GM23338 (cell line): Measurements from ENCODE around the gene LMF1. TPM values are rescaled to one million over a fixed set of nuclear protein-coding genes. Genes with fewer than 3 reads are reported as not detected.

Source experiments
- ATAC-seq: fragments of 200-7000 bp; cut with Tn5 transposase; 3 replicates; pipeline ENCODE4 v1.9.1; 2020
- DNase-seq: peaks from one replicate; pipeline ENCODE4 v3.0.0-alpha.2; 2015; ENCODE audit warnings: low spot score
- H2AFZ ChIP-seq: fragments of 200-600 bp; sonication (generic); 2 replicates; pipeline ENCODE4 v1.8.0; 2016; ENCODE audit warnings: antibody characterized with exemption, mild to moderate bottlenecking, moderate library complexity
- H3F3A ChIP-seq: fragments of 200-600 bp; sonication (generic); replicated peaks from 2 replicates; pipeline ENCODE4 v1.8.0; 2017; ENCODE audit warnings: antibody characterized with exemption, mixed run types, low read depth
- H3K27ac ChIP-seq: fragments of 200-600 bp; sonication (generic); 2 replicates; pipeline ENCODE4 v1.6.1; 2016; ENCODE audit warnings: low read depth
- H3K27me3 ChIP-seq: fragments of 200-600 bp; sonication (generic); 2 replicates; pipeline ENCODE4 v1.8.0; 2016; ENCODE audit warnings: mild to moderate bottlenecking, mixed run types, moderate library complexity; ENCODE audit not compliant: insufficient read depth
- H3K36me3 ChIP-seq: fragments of 200-600 bp; sonication (generic); 2 replicates; pipeline ENCODE4 v1.8.0; 2016; ENCODE audit warnings: mild to moderate bottlenecking; ENCODE audit not compliant: insufficient read depth
- H3K4me1 ChIP-seq: fragments of 200-600 bp; sonication (generic); 2 replicates; pipeline ENCODE4 v1.8.0; 2016; ENCODE audit warnings: mild to moderate bottlenecking, moderate library complexity; ENCODE audit not compliant: insufficient read depth
- H3K4me2 ChIP-seq: fragments of 200-600 bp; sonication (generic); 2 replicates; pipeline ENCODE4 v1.7.1; 2017; ENCODE audit warnings: mixed run types
- H3K4me3 ChIP-seq: fragments of 200-600 bp; sonication (generic); 2 replicates; pipeline ENCODE4 v1.6.1; 2016; ENCODE audit warnings: mixed run types
- H3K79me2 ChIP-seq: fragments of 200-600 bp; sonication (generic); replicated peaks from 2 replicates; pipeline ENCODE4 v1.8.0; 2017; ENCODE audit warnings: mild to moderate bottlenecking; ENCODE audit not compliant: insufficient read depth
- H3K9me2 ChIP-seq: fragments of 200-600 bp; sonication (generic); 2 replicates; pipeline ENCODE4 v1.8.0; 2017; ENCODE audit not compliant: insufficient read depth
- H4K20me1 ChIP-seq: fragments of 200-600 bp; sonication (generic); replicated peaks from 2 replicates; pipeline ENCODE4 v1.8.0; 2017; ENCODE audit warnings: mild to moderate bottlenecking; ENCODE audit not compliant: insufficient read depth
- H3K27ac Mint-ChIP-seq: 2 replicates; pipeline ENCODE4 v1.8.0; 2020; ENCODE audit warnings: inconsistent platforms, mild to moderate bottlenecking, moderate library complexity, mixed read lengths
- H3K27me3 Mint-ChIP-seq: 3 replicates; pipeline ENCODE4 v1.8.0; 2022; ENCODE audit warnings: low read depth, mild to moderate bottlenecking, moderate library complexity, mixed read lengths, inconsistent platforms; ENCODE audit not compliant: insufficient read depth, poor library complexity
- H3K36me3 Mint-ChIP-seq: 3 replicates; pipeline ENCODE4 v1.8.0; 2021; ENCODE audit warnings: low read depth, mild to moderate bottlenecking, inconsistent platforms, moderate library complexity, mixed read lengths
- H3K4me1 Mint-ChIP-seq: 3 replicates; pipeline ENCODE4 v1.8.0; 2020; ENCODE audit warnings: mild to moderate bottlenecking, inconsistent platforms, mixed read lengths
- H3K4me3 Mint-ChIP-seq: 3 replicates; pipeline ENCODE4 v1.8.0; 2021; ENCODE audit warnings: moderate library complexity, mild to moderate bottlenecking, inconsistent platforms, mixed read lengths
- H3K9me3 Mint-ChIP-seq: 3 replicates; pipeline ENCODE4 v1.8.0; 2020; ENCODE audit warnings: moderate library complexity, mild to moderate bottlenecking, inconsistent platforms, mixed read lengths
- CTCF ChIP-seq, 2 experiments: fragments of 200-600 bp in 1 of 2; sonication (generic) in 1 of 2; conservative IDR thresholded peaks; 2 replicates each; pipeline versions ENCODE4 v1.5.1 to v1.6.1; 2016 to 2017; ENCODE audit warnings: antibody characterized with exemption in 2 of 2, low read depth in 2 of 2, mild to moderate bottlenecking in 2 of 2, moderate library complexity in 1 of 2
- EZH2phosphoT487 ChIP-seq: fragments of 200-600 bp; sonication (generic); IDR thresholded peaks from one replicate; pipeline ENCODE4 v1.8.1; 2018; ENCODE audit warnings: antibody characterized with exemption; ENCODE audit not compliant: unreplicated experiment
- JUNB ChIP-seq: IDR thresholded peaks from one replicate; pipeline ENCODE4 v1.6.1; 2016; ENCODE audit warnings: antibody characterized with exemption; ENCODE audit not compliant: unreplicated experiment
- POLR2AphosphoS5 ChIP-seq: IDR thresholded peaks from 2 replicates; pipeline ENCODE4 v1.6.1; 2016; ENCODE audit warnings: antibody characterized with exemption, low read depth
- REST ChIP-seq: IDR thresholded peaks from one replicate; pipeline ENCODE4 v1.6.1; 2018; ENCODE audit warnings: antibody characterized with exemption; ENCODE audit not compliant: unreplicated experiment
- STAT1 ChIP-seq: IDR thresholded peaks from one replicate; pipeline ENCODE4 v1.6.1; 2016; ENCODE audit warnings: antibody characterized with exemption; ENCODE audit not compliant: unreplicated experiment
- ZNF114 ChIP-seq: fragments of 250-450 bp; sonication (Bioruptor Pico); IDR thresholded peaks from 2 replicates; pipeline ENCODE4 v1.5.0; 2020; ENCODE audit warnings: mild to moderate bottlenecking, moderate library complexity
- ZNF331 ChIP-seq: fragments of 250-450 bp; sonication (Bioruptor Pico); IDR thresholded peaks from 2 replicates; pipeline ENCODE4 v1.5.0; 2020; ENCODE audit warnings: low read depth, mild to moderate bottlenecking, moderate library complexity
- polyA plus RNA-seq: library from polyadenylated mRNA; unstranded; fragments of >200 nt; fragmentation: Nextera tagmentation; extraction: Ambion mirVana; gene quantifications from 2 replicates; pipeline ENCODE4 v1.2.1, GENCODE V29; 2016
- total RNA-seq: library from RNA; depleted of rRNA; stranded (reverse); fragments of >200 nt; shearing (Covaris generic); gene quantifications from 2 replicates; pipeline ENCODE4 v1.2.3, GENCODE V29; 2014

LMF1 gene
- total and polyA plus RNA-seq, 2 experiments from 2014 or later, result 4.2 to 10.1 TPM

GRCh38 chr16:893360-893759, 77.4 kb downstream of the LMF1 start:
- Mint-ChIP-seq H3K36me3 (no peaks in the 10 kb centered on the region; the same call in 2 of the 3 replicates), H3K27ac (no peak overlapping the region), H3K4me3 (no peak overlapping the region), H3K9me3 (no peaks in the 10 kb centered on the region; the same call in 2 of the 3 replicates), H3K4me1 (peaks cover 10% of the 10 kb centered on the region), H3K27me3 (peaks cover 12% of the 10 kb centered on the region)
- ATAC-seq (peak; percentile 5; the same call in 2 of the 3 replicates), DNase-seq (no peak)
- Histone ChIP-seq H3K27me3 (no peaks in the 10 kb centered on the region), H3K27ac (no peak overlapping the region), H3K4me1 (no peaks in the 10 kb centered on the region), H3K9me2 (no peaks in the 10 kb centered on the region), H3K36me3 (no peaks in the 10 kb centered on the region), H4K20me1 (no peaks in the 10 kb centered on the region), H3K4me3 (no peak overlapping the region), H3K4me2 (no peak overlapping the region), H2AFZ (no peak overlapping the region), H3K79me2 (no peaks in the 10 kb centered on the region), H3F3A (no peaks in the 10 kb centered on the region)
- no peak for TF ChIP-seq ZNF114 (CRISPR knock-in tag)
- TF ChIP-seq JUNB, result no peak
- no peak for TF ChIP-seq STAT1
- no peak for TF ChIP-seq ZNF331
- peak in 1 of 2 experiments; percentile 26; a peak in 2 of 4 replicates for TF ChIP-seq CTCF (conservative IDR thresholded peaks at IDR 0.05; ENCODE audit: low read depth in 2 of 2)
- no peak for TF ChIP-seq POLR2AphosphoS5
- TF ChIP-seq EZH2phosphoT487, result no peak
- TF ChIP-seq REST, result no peak

- Histone ChIP-seq H3F3A (no peaks in the 10 kb centered on the region), H3K27ac (no peak overlapping the region), H3K9me2 (no peaks in the 10 kb centered on the region), H3K4me1 (no peaks in the 10 kb centered on the region), H3K36me3 (no peaks in the 10 kb centered on the region), H3K4me3 (no peak overlapping the region), H4K20me1 (no peaks in the 10 kb centered on the region), H3K4me2 (no peak overlapping the region), H3K27me3 (no peaks in the 10 kb centered on the region), H3K79me2 (no peaks in the 10 kb centered on the region), H2AFZ (no peak overlapping the region)
- no peak for DNase-seq
- ATAC-seq, result peak; percentile 28
- peak; percentile 76 for TF ChIP-seq REST
- no peak for TF ChIP-seq STAT1
- no peak overlapping the region for H3K27ac Mint-ChIP-seq
- H3K9me3 Mint-ChIP-seq, result no peaks in the 10 kb centered on the region; the same call in 2 of the 3 replicates
- peaks cover 12% of the 10 kb centered on the region for H3K27me3 Mint-ChIP-seq
- peaks cover 10% of the 10 kb centered on the region for H3K4me1 Mint-ChIP-seq
- H3K36me3 Mint-ChIP-seq, result no peaks in the 10 kb centered on the region; the same call in 2 of the 3 replicates
- no peak overlapping the region for H3K4me3 Mint-ChIP-seq
Observed at GRCh38 chr16:892536-893255, 78.1 kb downstream of the LMF1 start.
